Measurements from ENCODE around the gene KAZN.

Gene KAZN

GRCh38 chr1:14648391-14648790 is 49.9 kb downstream of the KAZN start:
- no peak overlapping the region for H3K4me3 ChIP-seq (ENCODE audit: low read depth, low read length)
- no peak for TF ChIP-seq CTCF (IDR thresholded peaks at IDR 0.05; ENCODE audit: low read depth, low read length, missing control alignments)
- no peak for DNase-seq (ENCODE audit: low read depth)

DNA sequence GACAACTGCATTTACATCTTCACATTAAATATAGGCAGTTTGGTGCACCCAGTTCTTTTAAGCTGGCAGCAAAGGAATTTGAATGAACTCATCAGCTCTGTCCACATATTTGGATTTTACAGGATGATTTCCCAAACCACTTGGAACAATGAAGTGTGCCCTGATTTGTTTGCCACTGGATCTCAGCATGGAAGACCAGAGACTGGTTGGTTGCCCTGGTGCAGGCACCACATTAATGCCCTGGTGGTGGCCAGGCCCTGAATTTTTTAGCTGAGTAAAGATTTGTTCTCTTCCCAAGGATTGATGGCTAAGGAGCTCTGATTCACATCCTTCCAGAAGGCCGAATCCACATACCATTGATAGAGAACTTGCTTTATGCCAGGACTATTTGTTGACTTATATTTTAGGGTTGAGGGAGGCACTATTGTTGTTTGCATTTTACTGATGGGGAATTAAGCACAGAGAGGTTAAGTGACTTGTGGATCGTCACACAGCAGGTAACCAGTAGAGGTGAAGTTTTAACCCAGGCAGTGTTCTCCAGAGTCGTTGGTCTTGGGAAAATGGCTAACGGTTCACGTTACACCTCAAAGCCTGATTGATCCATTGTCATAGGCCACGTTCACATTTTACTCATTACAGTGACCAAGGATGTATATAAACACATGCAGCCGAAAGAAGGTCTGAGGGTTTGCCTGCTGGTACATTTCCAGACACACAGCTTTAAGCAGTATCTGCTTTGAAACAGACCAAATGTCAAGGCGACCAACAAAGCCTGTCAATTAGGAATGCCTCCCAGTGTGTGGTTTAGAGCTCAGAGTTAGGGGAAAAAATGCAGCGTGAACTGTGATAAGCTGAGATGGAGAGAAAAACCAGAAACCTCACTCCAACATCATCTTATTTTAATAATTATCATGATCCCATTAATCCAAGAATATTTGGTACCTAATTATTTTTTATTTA is 50.7 kb downstream of the KAZN start:
- no peak for DNase-seq (ENCODE audit: low read depth)
- TF ChIP-seq CTCF (IDR thresholded peaks at IDR 0.05; ENCODE audit: low read depth, low read length, missing control alignments) = no peak
- H3K4me3 ChIP-seq (ENCODE audit: low read depth, low read length) = no peak overlapping the region

DNA sequence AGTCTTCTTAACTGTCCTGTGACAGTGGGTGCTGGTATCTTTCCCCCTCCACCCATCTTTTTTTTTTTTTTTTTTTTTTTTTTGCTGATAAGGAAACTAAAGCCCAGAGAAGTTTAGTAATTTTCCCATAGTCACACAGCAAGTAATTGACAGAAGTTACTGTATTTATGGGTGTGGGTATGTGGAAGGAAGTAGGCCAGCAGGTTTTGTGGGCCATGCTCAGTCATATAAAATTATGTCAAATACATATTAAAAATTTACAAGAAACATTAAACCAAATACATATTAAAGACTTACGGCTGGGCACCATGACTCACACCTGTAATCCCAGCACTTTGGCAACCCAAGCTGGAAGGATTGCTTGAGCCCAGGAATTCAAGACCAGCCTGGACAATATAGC is 51.5 kb downstream of the KAZN start:
- no peak overlapping the region for H3K4me3 ChIP-seq (ENCODE audit: low read depth, low read length)
- TF ChIP-seq CTCF (IDR thresholded peaks at IDR 0.05; ENCODE audit: low read depth, low read length, missing control alignments) = no peak
- DNase-seq (ENCODE audit: low read depth) = no peak

GRCh38 chr1:14650951-14651350 is 52.5 kb downstream of the KAZN start:
- no peak overlapping the region for H3K4me3 ChIP-seq (ENCODE audit: low read depth, low read length)
- DNase-seq (ENCODE audit: low read depth) = no peak
- TF ChIP-seq CTCF (IDR thresholded peaks at IDR 0.05; ENCODE audit: low read depth, low read length, missing control alignments) = no peak

DNA sequence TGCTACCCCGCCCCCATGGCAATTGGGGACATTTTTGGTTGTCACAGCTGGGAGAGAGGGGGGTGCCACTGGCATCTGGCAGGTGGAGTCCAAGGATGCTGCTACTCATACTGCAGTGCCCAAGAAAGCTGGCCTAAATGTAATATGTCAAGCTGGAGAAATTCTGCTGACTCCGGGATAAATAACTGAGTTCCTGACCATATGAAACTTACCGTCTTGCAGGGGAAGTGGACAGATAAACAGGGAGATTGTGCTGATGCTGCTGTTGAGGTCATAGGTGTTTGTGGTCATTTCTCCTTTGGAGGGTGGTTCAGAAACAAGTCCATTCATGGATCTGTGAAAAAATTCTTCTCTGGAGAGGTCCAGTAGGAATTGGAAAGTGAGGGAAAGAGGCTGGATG is 54.4 kb downstream of the KAZN start:
- no peak for DNase-seq (ENCODE audit: low read depth)
- TF ChIP-seq CTCF (IDR thresholded peaks at IDR 0.05; ENCODE audit: low read depth, low read length, missing control alignments) = no peak
- no peak overlapping the region for H3K4me3 ChIP-seq (ENCODE audit: low read depth, low read length)

DNA sequence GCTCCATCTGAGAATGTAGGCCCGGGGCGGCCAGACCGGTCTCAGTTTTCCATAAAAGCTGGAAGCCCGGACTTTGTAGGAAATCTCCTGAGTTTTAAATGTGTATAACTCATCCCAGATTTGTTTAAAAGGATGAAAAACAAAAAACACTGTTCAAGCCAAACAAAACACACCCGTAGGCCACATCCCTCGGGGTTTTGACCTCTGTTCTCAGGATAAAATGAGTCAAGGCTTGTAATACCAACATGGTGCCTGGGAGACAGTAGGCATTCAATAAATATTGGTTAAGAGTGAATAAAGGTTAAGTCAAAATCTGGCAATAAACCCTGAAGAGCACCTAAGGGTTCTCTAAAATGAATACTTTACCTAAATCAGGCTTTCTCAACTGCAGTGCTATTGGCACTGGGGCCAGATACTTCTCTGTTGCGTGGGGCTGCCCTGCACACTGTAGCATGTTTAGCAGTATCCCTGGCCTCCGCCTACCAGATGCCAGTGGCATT is 55.0 kb downstream of the KAZN start:
- TF ChIP-seq CTCF (IDR thresholded peaks at IDR 0.05; ENCODE audit: low read depth, low read length, missing control alignments) = no peak
- no peak overlapping the region for H3K4me3 ChIP-seq (ENCODE audit: low read depth, low read length)
- no peak for DNase-seq (ENCODE audit: low read depth)

All from GM12864 (cell line).